GM12801 (cell line): Measurements from ENCODE around the gene PILRB.

Experiments
- TF ChIP-seq, protein P1 (sequence below): IDR thresholded peaks from one replicate; pipeline ENCODE4 v1.5.1; 2011; ENCODE audit warnings: control low read depth; ENCODE audit not compliant: insufficient read length; ENCODE audit errors: extremely low read depth

The PILRB gene

DNA sequence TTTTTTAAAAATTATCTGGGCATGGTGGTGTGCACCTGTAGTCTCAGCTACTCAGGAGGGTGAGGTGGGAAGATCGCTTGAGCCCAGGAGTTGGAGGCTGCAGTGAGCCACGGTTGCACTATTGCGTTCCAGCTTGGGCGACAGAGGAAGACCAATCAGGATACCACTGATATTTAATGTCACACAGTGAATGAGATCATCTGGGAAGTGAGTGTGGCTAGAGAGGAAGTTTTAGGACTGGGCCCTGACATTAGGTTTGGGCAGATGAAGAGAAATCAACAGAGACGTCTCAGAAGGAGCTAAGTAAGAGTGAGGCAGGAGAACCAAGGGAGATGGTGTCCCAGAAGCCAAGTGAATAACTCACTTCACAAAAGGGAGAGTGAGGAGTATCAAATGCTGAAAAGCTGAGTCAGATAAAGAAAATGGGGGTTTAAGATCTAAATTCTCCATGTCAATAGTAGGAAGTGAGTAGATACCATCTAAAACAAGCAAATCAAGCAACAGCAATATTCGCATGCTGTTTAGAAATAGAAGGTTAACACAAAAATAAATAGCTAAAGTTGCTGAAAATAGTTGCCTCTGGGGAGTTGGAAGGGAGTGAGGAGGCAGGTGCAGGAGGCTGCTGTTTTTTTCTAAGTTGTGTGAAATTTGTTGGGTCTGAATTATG is 26.8 kb downstream of the PILRB start:
- TF ChIP-seq, protein P1, sequence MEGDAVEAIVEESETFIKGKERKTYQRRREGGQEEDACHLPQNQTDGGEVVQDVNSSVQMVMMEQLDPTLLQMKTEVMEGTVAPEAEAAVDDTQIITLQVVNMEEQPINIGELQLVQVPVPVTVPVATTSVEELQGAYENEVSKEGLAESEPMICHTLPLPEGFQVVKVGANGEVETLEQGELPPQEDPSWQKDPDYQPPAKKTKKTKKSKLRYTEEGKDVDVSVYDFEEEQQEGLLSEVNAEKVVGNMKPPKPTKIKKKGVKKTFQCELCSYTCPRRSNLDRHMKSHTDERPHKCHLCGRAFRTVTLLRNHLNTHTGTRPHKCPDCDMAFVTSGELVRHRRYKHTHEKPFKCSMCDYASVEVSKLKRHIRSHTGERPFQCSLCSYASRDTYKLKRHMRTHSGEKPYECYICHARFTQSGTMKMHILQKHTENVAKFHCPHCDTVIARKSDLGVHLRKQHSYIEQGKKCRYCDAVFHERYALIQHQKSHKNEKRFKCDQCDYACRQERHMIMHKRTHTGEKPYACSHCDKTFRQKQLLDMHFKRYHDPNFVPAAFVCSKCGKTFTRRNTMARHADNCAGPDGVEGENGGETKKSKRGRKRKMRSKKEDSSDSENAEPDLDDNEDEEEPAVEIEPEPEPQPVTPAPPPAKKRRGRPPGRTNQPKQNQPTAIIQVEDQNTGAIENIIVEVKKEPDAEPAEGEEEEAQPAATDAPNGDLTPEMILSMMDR = no peak

DNA sequence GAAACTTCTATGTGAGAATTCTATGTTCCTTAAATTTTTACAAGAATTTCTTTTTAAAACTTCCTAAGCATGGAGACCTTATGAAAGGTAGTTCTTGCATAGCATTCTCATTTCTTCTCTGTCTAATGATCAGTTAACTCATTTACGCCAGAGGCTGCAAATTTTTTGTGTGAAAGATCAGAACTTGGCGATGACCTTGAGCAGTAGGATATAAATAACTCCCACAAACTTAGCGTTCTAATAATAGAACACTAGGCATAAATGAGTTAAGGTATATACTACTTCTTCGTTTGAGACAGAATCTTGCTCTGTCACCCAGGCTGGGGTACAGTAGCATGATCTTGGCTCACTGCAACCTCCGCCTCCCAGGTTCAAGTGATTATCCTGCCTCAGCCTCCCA is 29.0 kb downstream of the PILRB start:
- TF ChIP-seq, protein P1 = no peak

DNA sequence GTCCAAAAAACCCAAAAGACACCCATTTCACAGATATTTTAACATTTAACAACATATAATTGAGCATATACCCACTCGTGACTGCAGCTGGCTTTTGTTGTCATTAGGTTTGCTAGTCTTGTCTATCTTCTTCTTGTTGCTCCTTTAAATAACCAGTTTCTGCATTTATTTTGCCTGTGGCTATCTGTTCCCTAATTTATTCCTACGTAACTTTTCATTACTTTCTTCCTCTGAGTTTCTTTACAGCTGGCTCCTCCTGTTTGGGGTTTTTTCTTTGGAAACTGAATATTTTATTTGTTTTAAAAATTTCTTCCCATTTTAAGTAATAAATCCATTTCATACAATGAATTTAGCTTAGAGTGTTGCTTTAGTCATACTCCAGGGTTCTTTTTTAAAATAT is 29.8 kb downstream of the PILRB start:
- TF ChIP-seq, protein P1 = no peak

DNA sequence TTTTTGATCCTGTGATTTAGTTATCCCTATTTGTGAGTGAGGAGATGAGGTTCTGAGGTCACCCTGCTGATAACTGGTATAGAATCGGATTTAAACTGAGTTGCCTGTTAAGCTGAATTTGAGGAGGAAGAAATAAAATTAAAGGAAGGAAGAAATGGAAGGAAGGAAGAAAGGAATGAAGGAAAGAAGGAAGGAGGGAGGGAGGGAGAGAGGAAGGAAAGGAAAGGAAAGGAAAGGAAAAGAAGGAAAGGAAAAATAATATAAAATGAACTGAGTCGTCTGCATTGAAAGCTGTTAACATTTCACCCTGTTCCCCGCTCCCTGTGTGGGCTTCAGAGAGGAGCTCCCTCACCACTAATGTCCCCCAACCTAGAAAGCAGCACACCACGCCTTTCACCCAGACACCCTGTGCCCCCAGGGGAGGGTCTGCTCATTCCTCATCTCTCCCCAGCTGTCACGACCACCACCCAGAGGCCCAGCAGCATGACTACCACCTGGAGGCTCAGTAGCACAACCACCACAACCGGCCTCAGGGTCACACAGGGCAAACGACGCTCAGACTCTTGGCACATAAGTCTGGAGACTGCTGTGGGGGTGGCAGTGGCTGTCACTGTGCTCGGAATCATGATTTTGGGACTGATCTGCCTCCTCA is 31.6 kb downstream of the PILRB start:
- TF ChIP-seq, protein P1 = no peak

DNA sequence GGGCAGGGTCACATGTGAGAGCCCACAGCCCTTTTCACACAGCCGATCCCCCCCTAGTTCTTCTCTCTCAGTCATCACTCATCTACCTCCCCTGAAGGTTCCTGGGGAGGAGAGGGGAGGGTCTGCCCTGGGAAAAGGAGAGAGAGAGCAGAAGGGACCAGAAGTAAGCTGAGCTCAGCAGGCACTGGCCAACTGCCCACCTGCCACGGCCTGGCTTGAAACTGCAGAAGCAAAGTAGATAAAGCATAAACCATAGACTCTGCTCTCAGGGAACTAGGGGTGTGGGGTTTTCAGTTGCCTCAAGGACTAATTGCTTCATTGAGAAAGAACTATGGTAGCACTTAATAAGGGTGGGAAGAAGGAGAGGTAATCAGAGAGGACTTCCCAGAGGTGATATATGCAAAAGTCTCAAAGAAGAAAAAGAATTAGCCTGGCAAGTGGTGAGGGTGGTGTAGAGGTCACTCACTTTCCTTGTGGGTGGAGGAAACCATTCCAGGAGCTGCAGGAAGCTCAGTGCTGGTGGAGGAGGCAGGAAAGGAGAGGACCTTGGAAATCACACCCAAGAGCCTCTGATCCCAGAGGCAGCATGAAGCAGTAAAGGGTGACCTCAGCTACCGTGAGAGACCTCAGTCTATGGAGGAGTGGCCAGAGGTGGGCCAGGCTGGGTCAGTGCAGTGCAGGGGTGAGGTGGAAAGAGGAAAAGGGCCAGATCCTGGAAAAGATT is 32.5 kb downstream of the PILRB start:
- TF ChIP-seq, protein P1 = no peak

DNA sequence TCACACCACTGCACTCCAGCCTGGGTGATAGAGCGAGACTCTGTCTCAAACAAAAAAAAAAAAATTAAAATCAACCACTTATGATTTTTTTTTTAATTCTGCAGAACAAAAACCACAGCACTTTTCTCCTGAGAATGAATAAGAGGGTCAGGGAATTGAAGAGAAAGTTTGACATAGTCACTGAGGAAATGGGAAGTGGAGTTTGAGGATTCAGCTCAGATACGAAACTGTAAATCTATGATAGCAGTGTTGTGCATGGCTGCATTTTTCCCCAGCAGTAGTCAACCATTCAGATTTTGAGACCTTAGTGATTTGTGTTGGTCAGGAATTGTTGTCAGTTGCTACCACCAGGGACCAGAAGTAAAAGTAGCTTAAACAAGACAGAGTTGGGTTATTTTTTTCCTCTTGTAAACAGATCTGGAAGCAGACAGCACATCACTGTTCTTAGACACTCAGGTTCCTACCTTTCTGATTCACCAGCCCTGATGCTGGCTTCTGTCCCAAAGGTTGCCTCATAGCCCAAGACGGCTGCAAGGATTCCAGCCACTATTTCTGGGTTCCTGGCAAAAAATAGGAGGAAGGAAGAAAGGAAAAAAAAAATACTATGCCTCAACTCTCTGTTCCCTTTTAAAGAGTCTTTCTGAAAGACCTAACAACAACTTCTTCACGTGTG is 35.5 kb downstream of the PILRB start:
- TF ChIP-seq, protein P1 = no peak

DNA sequence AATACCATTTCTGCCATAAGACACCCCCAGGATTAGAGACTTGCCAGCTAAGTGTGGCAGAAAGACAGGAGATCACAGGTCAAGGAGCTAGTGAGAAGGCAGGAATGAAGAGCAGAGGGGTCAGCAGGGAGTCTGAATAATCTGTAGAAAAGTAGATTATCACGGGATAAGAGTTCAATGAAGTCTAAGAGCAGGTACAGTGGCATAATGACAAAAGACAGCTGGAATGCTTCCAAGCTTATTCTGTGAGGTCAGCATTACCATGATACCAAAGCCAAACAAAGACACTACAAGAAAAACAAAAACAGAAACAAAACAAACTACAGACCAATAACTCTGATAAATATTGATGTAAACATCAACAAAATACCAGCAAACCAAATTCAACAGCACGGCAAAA is 36.2 kb downstream of the PILRB start:
- TF ChIP-seq, protein P1 = no peak
